Astrocyte (in vitro differentiated cells and primary cell): ENCODE data around the gene REXO1. TPM values are rescaled to one million over a fixed set of nuclear protein-coding genes. Genes with fewer than 3 reads are reported as not detected.

Experiments used
- DNase-seq: peaks from one replicate; pipeline ENCODE4 v3.0.0-alpha.2; 2010; ENCODE audit warnings: low read depth
- FAIRE-seq: peaks from 2 replicates; lab custom pipeline; 2011; peaks lifted over from hg19 to GRCh38; lab: Jason Lieb, UNC
- H2AFZ ChIP-seq: 2 replicates; pipeline ENCODE4 v1.6.0; 2012; ENCODE audit warnings: low read depth, low read length, inconsistent platforms
- H3K27ac ChIP-seq: 2 replicates; pipeline ENCODE4 v1.5.1; 2011; ENCODE audit warnings: low read depth, low read length, inconsistent platforms
- H3K27me3 ChIP-seq: 2 replicates; pipeline ENCODE4 v1.6.0; 2011; ENCODE audit warnings: low read length, inconsistent platforms; ENCODE audit not compliant: insufficient read depth
- H3K36me3 ChIP-seq: 2 replicates; pipeline ENCODE4 v1.5.1; 2011; ENCODE audit warnings: low read length, inconsistent platforms; ENCODE audit not compliant: insufficient read depth
- H3K4me1 ChIP-seq: 2 replicates; pipeline ENCODE4 v1.5.1; 2011; ENCODE audit warnings: low read length, inconsistent platforms; ENCODE audit not compliant: insufficient read depth
- H3K4me2 ChIP-seq: 2 replicates; pipeline ENCODE4 v1.6.0; 2012; ENCODE audit warnings: low read length, inconsistent platforms
- H3K4me3 ChIP-seq: 2 replicates; pipeline ENCODE4 v1.5.1; 2011; ENCODE audit warnings: low read depth, mild to moderate bottlenecking, low read length, inconsistent platforms; ENCODE audit not compliant: insufficient read depth
- H3K79me2 ChIP-seq: 2 replicates; pipeline ENCODE4 v1.6.0; 2012; ENCODE audit warnings: mild to moderate bottlenecking, low read length, inconsistent platforms; ENCODE audit not compliant: insufficient read depth
- H3K9ac ChIP-seq: 2 replicates; pipeline ENCODE4 v1.6.0; 2012; ENCODE audit warnings: mild to moderate bottlenecking, low read length, inconsistent platforms
- H3K9me3 ChIP-seq: 2 replicates; pipeline ENCODE4 v1.5.1; 2012; ENCODE audit warnings: low read depth, mild to moderate bottlenecking, low read length, inconsistent platforms; ENCODE audit not compliant: insufficient read depth
- H4K20me1 ChIP-seq: 2 replicates; pipeline ENCODE4 v1.6.0; 2012; ENCODE audit warnings: low read length, inconsistent platforms; ENCODE audit not compliant: insufficient read depth
- H3K27ac Mint-ChIP-seq: one replicate; pipeline ENCODE4 v1.8.0; 2021; ENCODE audit warnings: mild to moderate bottlenecking, mixed read lengths; ENCODE audit not compliant: unreplicated experiment
- H3K27me3 Mint-ChIP-seq: one replicate; pipeline ENCODE4 v1.8.0; 2021; ENCODE audit warnings: low read depth, mixed read lengths; ENCODE audit not compliant: unreplicated experiment
- H3K36me3 Mint-ChIP-seq: one replicate; pipeline ENCODE4 v1.8.0; 2021; ENCODE audit warnings: low read depth, mixed read lengths; ENCODE audit not compliant: unreplicated experiment
- H3K4me1 Mint-ChIP-seq: one replicate; pipeline ENCODE4 v1.8.0; 2021; ENCODE audit warnings: low read depth, mixed read lengths; ENCODE audit not compliant: unreplicated experiment
- H3K4me3 Mint-ChIP-seq: one replicate; pipeline ENCODE4 v1.8.0; 2021; ENCODE audit warnings: mild to moderate bottlenecking, moderate library complexity, mixed read lengths; ENCODE audit not compliant: unreplicated experiment
- H3K9me3 Mint-ChIP-seq: one replicate; pipeline ENCODE4 v1.8.0; 2021; ENCODE audit warnings: mild to moderate bottlenecking, mixed read lengths; ENCODE audit not compliant: unreplicated experiment
- EZH2 ChIP-seq: IDR thresholded peaks from 2 replicates; pipeline ENCODE4 v1.6.1; 2012; ENCODE audit warnings: mild to moderate bottlenecking, low read length, inconsistent platforms; ENCODE audit not compliant: insufficient read depth
- total RNA-seq: library from RNA; stranded (reverse); gene quantifications from 2 replicates; pipeline ENCODE4 v1.2.1, GENCODE V29; 2021
- TF ChIP-seq, protein P1 (sequence below): IDR thresholded peaks from 2 replicates; pipeline ENCODE4 v1.5.1; 2011; ENCODE audit warnings: low read depth, mild to moderate bottlenecking, inconsistent platforms, low read length, moderate library complexity; ENCODE audit not compliant: insufficient read depth

REXO1 gene
- total RNA-seq, 1 donor from 2014 or later, result 35.5 TPM

GRCh38 chr19:1839658-1840540, 8.4 kb downstream of the REXO1 start:
- H3K27ac Mint-ChIP-seq, result no peak overlapping the region
- Histone ChIP-seq H3K27ac (no peak overlapping the region), H3K27me3 (no peaks in the 10 kb centered on the region), H3K4me1 (no peaks in the 10 kb centered on the region), H3K36me3 (no peaks in the 10 kb centered on the region), H3K4me2 (no peak overlapping the region), H3K4me3 (no peak overlapping the region), H3K9me3 (no peaks in the 10 kb centered on the region), H3K79me2 (peaks cover 95% of the 10 kb centered on the region), H4K20me1 (peaks cover 99% of the 10 kb centered on the region), H3K9ac (no peak overlapping the region), H2AFZ (no peak overlapping the region)
- no peak overlapping the region for H3K4me3 Mint-ChIP-seq
- FAIRE-seq (no peak), DNase-seq (no peak)
- no peaks in the 10 kb centered on the region for H3K27me3 Mint-ChIP-seq
- no peaks in the 10 kb centered on the region for H3K9me3 Mint-ChIP-seq
- no peaks in the 10 kb centered on the region for H3K36me3 Mint-ChIP-seq
- TF ChIP-seq, protein P1, sequence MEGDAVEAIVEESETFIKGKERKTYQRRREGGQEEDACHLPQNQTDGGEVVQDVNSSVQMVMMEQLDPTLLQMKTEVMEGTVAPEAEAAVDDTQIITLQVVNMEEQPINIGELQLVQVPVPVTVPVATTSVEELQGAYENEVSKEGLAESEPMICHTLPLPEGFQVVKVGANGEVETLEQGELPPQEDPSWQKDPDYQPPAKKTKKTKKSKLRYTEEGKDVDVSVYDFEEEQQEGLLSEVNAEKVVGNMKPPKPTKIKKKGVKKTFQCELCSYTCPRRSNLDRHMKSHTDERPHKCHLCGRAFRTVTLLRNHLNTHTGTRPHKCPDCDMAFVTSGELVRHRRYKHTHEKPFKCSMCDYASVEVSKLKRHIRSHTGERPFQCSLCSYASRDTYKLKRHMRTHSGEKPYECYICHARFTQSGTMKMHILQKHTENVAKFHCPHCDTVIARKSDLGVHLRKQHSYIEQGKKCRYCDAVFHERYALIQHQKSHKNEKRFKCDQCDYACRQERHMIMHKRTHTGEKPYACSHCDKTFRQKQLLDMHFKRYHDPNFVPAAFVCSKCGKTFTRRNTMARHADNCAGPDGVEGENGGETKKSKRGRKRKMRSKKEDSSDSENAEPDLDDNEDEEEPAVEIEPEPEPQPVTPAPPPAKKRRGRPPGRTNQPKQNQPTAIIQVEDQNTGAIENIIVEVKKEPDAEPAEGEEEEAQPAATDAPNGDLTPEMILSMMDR, result no peak
- TF ChIP-seq EZH2, result no peak
- H3K4me1 Mint-ChIP-seq, result peaks cover 8% of the 10 kb centered on the region

GRCh38 chr19:1837625-1838105, 10.6 kb downstream of the REXO1 start:
- peaks cover 3% of the 10 kb centered on the region for H3K36me3 Mint-ChIP-seq
- peaks cover 94% of the 10 kb centered on the region for H3K79me2 ChIP-seq
- no peak overlapping the region for H3K9ac ChIP-seq
- H3K9me3 Mint-ChIP-seq, result no peaks in the 10 kb centered on the region
- no peaks in the 10 kb centered on the region for H3K4me1 ChIP-seq
- H3K4me2 ChIP-seq, result no peak overlapping the region
- no peak overlapping the region for H3K4me3 Mint-ChIP-seq
- H3K9me3 ChIP-seq, result no peaks in the 10 kb centered on the region
- H3K4me3 ChIP-seq, result no peak overlapping the region
- H3K27me3 Mint-ChIP-seq, result no peaks in the 10 kb centered on the region
- H3K27ac Mint-ChIP-seq, result no peak overlapping the region
- DNase-seq, result no peak
- no peaks in the 10 kb centered on the region for H3K27me3 ChIP-seq
- peaks cover 98% of the 10 kb centered on the region for H4K20me1 ChIP-seq
- H3K4me1 Mint-ChIP-seq, result peaks cover 8% of the 10 kb centered on the region
- no peaks in the 10 kb centered on the region for H3K36me3 ChIP-seq
- no peak for TF ChIP-seq EZH2
- TF ChIP-seq, protein P1, result peak; percentile 66
- H2AFZ ChIP-seq, result no peak overlapping the region
- FAIRE-seq, result no peak
- no peak overlapping the region for H3K27ac ChIP-seq

DNA sequence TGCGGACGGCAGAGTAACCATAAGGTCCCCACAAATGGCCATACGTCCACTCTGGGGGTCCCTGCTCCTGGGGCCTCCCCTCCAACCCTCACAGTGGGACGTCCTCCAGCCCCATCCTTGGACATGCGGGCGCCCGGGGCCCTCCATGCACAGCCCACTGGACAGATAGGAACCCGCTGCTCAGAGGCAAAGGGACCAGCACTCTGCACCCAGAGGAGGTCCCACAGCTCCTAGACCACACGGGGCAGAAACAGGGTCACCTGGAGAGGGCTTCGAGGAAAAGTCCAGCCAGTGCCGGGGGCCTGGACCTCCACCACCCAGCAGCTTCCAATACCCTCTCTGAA, 11.1 kb downstream of the REXO1 start:
- H3K4me1 Mint-ChIP-seq, result peaks cover 8% of the 10 kb centered on the region
- no peak overlapping the region for H3K4me3 Mint-ChIP-seq
- TF ChIP-seq EZH2, result no peak
- TF ChIP-seq, protein P1, result no peak
- FAIRE-seq (no peak), DNase-seq (no peak)
- Histone ChIP-seq H2AFZ (no peak overlapping the region), H3K27me3 (no peaks in the 10 kb centered on the region), H3K27ac (no peak overlapping the region), H3K9me3 (no peaks in the 10 kb centered on the region), H3K9ac (no peak overlapping the region), H3K36me3 (no peaks in the 10 kb centered on the region), H3K4me3 (no peak overlapping the region), H3K4me1 (no peaks in the 10 kb centered on the region), H3K4me2 (no peak overlapping the region), H4K20me1 (peaks cover 97% of the 10 kb centered on the region), H3K79me2 (peaks cover 92% of the 10 kb centered on the region)
- H3K9me3 Mint-ChIP-seq, result no peaks in the 10 kb centered on the region
- H3K36me3 Mint-ChIP-seq, result peaks cover 3% of the 10 kb centered on the region
- no peak overlapping the region for H3K27ac Mint-ChIP-seq
- H3K27me3 Mint-ChIP-seq, result no peaks in the 10 kb centered on the region
